Lower leg skin (tissue), 3 donors: Measurements from ENCODE around the gene PGAP3.

Experiments
- POLR2A ChIP-seq, 2 donors: fragments of 450-650 bp; IDR thresholded peaks; one replicate each; pipeline ENCODE4 v1.6.1; 2016 to 2017; ENCODE audit warnings: antibody characterized with exemption in 2 of 2, mild to moderate bottlenecking in 1 of 2, moderate library complexity in 1 of 2
- TF ChIP-seq, protein P1 (sequence below), 3 donors: fragments of 450-650 bp; IDR thresholded peaks; one replicate each; pipeline ENCODE4 v1.5.1; 2016; ENCODE audit warnings: antibody characterized with exemption in 3 of 3, mild to moderate bottlenecking in 3 of 3, moderate library complexity in 2 of 3

DNA sequence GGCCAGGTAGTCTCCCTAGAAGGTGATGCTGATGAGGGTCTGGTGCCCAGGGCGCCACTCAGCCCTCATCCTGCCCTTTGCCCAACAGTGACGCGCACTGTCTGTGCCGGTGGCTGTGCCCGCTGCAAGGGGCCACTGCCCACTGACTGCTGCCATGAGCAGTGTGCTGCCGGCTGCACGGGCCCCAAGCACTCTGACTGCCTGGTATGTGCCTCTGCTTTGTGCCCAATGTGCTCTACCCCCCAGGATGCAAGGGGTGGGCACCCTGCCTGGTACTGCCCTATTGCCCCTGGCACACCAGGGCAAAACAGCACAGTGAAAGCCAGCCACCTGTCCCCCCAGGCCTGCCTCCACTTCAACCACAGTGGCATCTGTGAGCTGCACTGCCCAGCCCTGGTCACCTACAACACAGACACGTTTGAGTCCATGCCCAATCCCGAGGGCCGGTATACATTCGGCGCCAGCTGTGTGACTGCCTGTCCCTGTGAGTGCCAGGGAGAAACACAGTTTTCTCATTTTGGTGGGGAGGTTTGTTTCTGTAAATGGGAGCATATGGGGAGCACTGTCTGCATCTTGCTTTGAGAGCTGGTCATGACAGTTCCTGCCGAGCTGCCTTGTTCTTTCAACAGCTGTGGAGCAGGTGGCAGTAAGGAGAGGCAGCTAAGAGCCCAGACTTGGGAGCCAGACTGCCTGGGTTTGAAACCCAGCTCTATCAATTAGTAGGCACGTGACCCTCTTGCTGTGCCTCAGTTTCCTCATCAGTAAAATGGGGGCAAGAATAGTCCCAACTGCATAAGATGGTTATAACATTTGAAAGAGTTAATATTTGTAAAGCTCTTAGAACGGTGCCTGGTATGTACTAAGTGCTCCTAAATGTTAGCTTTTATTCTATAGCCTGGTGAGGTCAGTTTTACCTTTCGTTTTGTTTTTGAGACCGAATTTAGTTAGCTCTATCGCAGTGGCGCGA lies 22.4 kb upstream of the PGAP3 start:
- TF ChIP-seq, protein P1, sequence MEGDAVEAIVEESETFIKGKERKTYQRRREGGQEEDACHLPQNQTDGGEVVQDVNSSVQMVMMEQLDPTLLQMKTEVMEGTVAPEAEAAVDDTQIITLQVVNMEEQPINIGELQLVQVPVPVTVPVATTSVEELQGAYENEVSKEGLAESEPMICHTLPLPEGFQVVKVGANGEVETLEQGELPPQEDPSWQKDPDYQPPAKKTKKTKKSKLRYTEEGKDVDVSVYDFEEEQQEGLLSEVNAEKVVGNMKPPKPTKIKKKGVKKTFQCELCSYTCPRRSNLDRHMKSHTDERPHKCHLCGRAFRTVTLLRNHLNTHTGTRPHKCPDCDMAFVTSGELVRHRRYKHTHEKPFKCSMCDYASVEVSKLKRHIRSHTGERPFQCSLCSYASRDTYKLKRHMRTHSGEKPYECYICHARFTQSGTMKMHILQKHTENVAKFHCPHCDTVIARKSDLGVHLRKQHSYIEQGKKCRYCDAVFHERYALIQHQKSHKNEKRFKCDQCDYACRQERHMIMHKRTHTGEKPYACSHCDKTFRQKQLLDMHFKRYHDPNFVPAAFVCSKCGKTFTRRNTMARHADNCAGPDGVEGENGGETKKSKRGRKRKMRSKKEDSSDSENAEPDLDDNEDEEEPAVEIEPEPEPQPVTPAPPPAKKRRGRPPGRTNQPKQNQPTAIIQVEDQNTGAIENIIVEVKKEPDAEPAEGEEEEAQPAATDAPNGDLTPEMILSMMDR (IDR thresholded peaks at IDR 0.05): no peak
- TF ChIP-seq POLR2A (IDR thresholded peaks at IDR 0.05): no peak
